Gastrocnemius medialis (tissue), 4 donors: ENCODE results near the gene TEN1.

Experiments
- POLR2A ChIP-seq, 2 donors: fragments of 450-650 bp; IDR thresholded peaks; one replicate each; pipeline ENCODE4 v1.6.1; 2017; ENCODE audit warnings: antibody characterized with exemption in 2 of 2, mild to moderate bottlenecking in 2 of 2, moderate library complexity in 2 of 2
- TF ChIP-seq, protein P1 (sequence below), 5 experiments: fragments of 450-650 bp in 3 of 5; fragments of 200-600 bp in 2 of 5; sonication (generic) in 2 of 5; IDR thresholded peaks in 4 of 5; conservative IDR thresholded peaks in 1 of 5; 1 replicate in 4 of 5; 2 replicates in 1 of 5; pipeline ENCODE4 v1.5.1; 2016 to 2019; ENCODE audit warnings: antibody characterized with exemption in 5 of 5, mild to moderate bottlenecking in 3 of 5, moderate library complexity in 3 of 5

DNA sequence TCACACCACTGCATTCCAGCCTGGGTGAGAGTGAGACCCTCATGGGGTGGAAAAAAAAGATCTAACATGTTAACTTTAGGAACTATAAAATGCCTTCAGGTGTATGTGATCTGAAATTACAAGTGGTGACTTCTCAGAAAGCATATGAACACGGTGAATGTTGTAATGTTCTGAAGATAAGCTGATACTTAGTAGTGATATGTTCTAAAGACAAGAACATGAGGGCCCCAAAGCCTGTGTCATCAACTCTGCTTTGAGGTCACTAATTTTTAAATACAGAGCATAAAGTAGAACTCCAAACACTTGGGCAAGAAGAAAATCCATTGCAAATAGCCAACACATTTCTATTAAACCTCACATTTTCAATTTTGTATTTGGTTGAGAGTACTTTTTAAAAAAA lies 35.5 kb upstream of the TEN1 start:
- TF ChIP-seq, protein P1, sequence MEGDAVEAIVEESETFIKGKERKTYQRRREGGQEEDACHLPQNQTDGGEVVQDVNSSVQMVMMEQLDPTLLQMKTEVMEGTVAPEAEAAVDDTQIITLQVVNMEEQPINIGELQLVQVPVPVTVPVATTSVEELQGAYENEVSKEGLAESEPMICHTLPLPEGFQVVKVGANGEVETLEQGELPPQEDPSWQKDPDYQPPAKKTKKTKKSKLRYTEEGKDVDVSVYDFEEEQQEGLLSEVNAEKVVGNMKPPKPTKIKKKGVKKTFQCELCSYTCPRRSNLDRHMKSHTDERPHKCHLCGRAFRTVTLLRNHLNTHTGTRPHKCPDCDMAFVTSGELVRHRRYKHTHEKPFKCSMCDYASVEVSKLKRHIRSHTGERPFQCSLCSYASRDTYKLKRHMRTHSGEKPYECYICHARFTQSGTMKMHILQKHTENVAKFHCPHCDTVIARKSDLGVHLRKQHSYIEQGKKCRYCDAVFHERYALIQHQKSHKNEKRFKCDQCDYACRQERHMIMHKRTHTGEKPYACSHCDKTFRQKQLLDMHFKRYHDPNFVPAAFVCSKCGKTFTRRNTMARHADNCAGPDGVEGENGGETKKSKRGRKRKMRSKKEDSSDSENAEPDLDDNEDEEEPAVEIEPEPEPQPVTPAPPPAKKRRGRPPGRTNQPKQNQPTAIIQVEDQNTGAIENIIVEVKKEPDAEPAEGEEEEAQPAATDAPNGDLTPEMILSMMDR (IDR thresholded peaks at IDR 0.05 in 4 of 5, conservative IDR thresholded peaks at IDR 0.05 in 1 of 5) = no peak
- no peak for TF ChIP-seq POLR2A (IDR thresholded peaks at IDR 0.05)
